Measurements from ENCODE around the gene PSMB9.

The PSMB9 gene

GRCh38 chr6:32839356-32839755 lies 14.6 kb upstream of the PSMB9 start:
- DNase-seq (ENCODE audit: low read depth in 2 of 3, low spot score in 1 of 3) = no peak

GRCh38 chr6:32840604-32841246 lies 13.3 kb upstream of the PSMB9 start:
- DNase-seq (ENCODE audit: low read depth in 2 of 3, low spot score in 1 of 3) = peak in 1 of 3 donors; percentile 17

- no peak for DNase-seq (ENCODE audit: low read depth in 2 of 3, low spot score in 1 of 3)
These were observed 11.9 kb upstream of the PSMB9 start for GRCh38 chr6:32842021-32842650.

- no peak for DNase-seq (ENCODE audit: low read depth in 2 of 3, low spot score in 1 of 3)
These were observed 11.3 kb upstream of the PSMB9 start for GRCh38 chr6:32842690-32843089.

GRCh38 chr6:32843331-32843978 lies 10.5 kb upstream of the PSMB9 start:
- DNase-seq (ENCODE audit: low read depth in 2 of 3, low spot score in 1 of 3) = no peak

GRCh38 chr6:32843979-32844838 lies 9.8 kb upstream of the PSMB9 start, which contains the start of gene PSMB8:
Gene PSMB8 (minus strand): TSS chr6:32844047. CDS start chr6:32843996, 51 bp downstream.
- DNase-seq (ENCODE audit: low read depth in 2 of 3, low spot score in 1 of 3) = peak; percentile 95 to 99 (median 95)

- no peak for DNase-seq (ENCODE audit: low read depth in 2 of 3, low spot score in 1 of 3)
These were observed 9.1 kb upstream of the PSMB9 start for GRCh38 chr6:32844839-32845383.

- peak in 1 of 3 donors; percentile 34 for DNase-seq (ENCODE audit: low read depth in 2 of 3, low spot score in 1 of 3)
These were observed 8.6 kb upstream of the PSMB9 start for GRCh38 chr6:32845384-32845884.

GRCh38 chr6:32847004-32847403 lies 7.0 kb upstream of the PSMB9 start:
- no peak for DNase-seq (ENCODE audit: low read depth in 2 of 3, low spot score in 1 of 3)

- DNase-seq (ENCODE audit: low read depth in 2 of 3, low spot score in 1 of 3) = no peak
These were observed 6.2 kb upstream of the PSMB9 start for GRCh38 chr6:32847795-32848194.

GRCh38 chr6:32849126-32849525 lies 4.9 kb upstream of the PSMB9 start:
- no peak for DNase-seq (ENCODE audit: low read depth in 2 of 3, low spot score in 1 of 3)

- no peak for DNase-seq (ENCODE audit: low read depth in 2 of 3, low spot score in 1 of 3)
These were observed 3.0 kb upstream of the PSMB9 start for GRCh38 chr6:32851025-32851424.

- peak in 1 of 3 donors; percentile 40 for DNase-seq (ENCODE audit: low read depth in 2 of 3, low spot score in 1 of 3)
These were observed 1.8 kb upstream of the PSMB9 start for GRCh38 chr6:32852018-32852843.

GRCh38 chr6:32852844-32853540 lies 1.0 kb upstream of the PSMB9 start:
- peak in 1 of 3 donors; percentile 48 for DNase-seq (ENCODE audit: low read depth in 2 of 3, low spot score in 1 of 3)

- DNase-seq (ENCODE audit: low read depth in 2 of 3, low spot score in 1 of 3) = peak in 1 of 3 donors; percentile 54
These were observed 585 bp downstream of the PSMB9 start for GRCh38 chr6:32854376-32855178.

GRCh38 chr6:32855467-32856174 lies 1.6 kb downstream of the PSMB9 start:
- no peak for DNase-seq (ENCODE audit: low read depth in 2 of 3, low spot score in 1 of 3)

GRCh38 chr6:32857156-32857891 lies 3.3 kb downstream of the PSMB9 start:
- DNase-seq (ENCODE audit: low read depth in 2 of 3, low spot score in 1 of 3) = no peak

All from stimulated activated CD4-positive, alpha-beta T cell treated with anti-CD3 and anti-CD28 coated beads, Interleukin-12 subunit alpha, Interleukin-12 subunit beta, amount 100 ng/mL, for 48 hours (primary cell).